ENCODE data around the gene PLCG1.

DNA sequence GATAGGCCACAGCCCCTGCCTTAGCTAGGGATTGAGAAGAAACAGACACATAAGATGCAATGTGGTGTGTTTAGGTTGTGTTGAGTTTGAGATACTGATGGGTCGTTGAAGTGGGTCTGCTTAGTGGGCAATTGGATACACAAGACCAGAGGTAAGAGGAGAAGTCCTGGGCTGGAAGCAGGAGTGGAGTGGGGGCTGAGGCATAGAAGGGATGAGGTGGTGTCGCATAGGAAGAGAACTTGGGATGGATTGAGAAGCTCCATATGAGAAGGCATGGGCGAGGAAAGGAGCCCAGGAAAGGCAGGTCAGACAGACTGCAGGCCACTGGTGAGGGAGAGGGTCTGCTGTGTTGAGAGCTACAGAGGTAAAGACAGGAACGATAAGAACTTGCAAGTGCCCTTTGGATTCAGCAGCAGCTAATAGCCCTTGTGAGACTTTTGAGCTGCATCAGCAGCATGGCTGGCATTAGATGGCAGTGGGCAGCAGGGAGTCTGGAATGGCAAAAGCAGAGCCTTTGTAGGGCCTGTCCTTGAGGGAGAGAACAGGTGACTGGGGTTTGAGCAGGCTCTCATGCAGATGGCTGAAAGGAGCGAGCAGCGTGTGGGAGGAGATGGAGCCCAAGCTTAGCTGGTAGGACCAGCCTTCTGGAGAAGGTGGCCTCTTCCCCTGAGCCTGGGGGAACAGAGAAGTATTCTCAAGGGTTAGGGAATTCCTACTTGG is 33.2 kb downstream of the PLCG1 start:
- TF ChIP-seq, protein P1, sequence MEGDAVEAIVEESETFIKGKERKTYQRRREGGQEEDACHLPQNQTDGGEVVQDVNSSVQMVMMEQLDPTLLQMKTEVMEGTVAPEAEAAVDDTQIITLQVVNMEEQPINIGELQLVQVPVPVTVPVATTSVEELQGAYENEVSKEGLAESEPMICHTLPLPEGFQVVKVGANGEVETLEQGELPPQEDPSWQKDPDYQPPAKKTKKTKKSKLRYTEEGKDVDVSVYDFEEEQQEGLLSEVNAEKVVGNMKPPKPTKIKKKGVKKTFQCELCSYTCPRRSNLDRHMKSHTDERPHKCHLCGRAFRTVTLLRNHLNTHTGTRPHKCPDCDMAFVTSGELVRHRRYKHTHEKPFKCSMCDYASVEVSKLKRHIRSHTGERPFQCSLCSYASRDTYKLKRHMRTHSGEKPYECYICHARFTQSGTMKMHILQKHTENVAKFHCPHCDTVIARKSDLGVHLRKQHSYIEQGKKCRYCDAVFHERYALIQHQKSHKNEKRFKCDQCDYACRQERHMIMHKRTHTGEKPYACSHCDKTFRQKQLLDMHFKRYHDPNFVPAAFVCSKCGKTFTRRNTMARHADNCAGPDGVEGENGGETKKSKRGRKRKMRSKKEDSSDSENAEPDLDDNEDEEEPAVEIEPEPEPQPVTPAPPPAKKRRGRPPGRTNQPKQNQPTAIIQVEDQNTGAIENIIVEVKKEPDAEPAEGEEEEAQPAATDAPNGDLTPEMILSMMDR (IDR thresholded peaks at IDR 0.05), result no peak
- no peak for TF ChIP-seq POLR2A (IDR thresholded peaks at IDR 0.05)

Measured in adrenal gland (tissue), 5 donors.